Measurements from ENCODE around the gene CALN1.

DNA sequence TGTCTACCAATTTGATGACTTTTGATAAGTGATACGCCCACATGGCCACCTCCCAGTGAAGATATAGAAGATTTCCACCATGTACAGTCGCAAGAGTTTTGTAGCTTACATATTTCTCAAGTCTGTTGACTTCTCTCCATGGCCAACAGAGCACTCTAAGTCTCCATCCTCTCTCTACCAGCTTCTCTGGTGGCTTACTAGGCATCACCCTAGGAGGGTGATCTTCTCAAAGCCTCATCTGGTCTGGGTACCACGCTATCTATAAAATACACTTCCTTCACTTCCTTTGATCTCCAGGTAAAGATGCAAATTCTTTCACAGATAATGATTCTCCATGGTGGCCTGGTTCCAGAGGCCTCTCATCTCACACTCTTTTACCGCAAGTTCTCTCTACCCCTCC lies 49.9 kb downstream of the CALN1 start:
- TF ChIP-seq, protein P1, sequence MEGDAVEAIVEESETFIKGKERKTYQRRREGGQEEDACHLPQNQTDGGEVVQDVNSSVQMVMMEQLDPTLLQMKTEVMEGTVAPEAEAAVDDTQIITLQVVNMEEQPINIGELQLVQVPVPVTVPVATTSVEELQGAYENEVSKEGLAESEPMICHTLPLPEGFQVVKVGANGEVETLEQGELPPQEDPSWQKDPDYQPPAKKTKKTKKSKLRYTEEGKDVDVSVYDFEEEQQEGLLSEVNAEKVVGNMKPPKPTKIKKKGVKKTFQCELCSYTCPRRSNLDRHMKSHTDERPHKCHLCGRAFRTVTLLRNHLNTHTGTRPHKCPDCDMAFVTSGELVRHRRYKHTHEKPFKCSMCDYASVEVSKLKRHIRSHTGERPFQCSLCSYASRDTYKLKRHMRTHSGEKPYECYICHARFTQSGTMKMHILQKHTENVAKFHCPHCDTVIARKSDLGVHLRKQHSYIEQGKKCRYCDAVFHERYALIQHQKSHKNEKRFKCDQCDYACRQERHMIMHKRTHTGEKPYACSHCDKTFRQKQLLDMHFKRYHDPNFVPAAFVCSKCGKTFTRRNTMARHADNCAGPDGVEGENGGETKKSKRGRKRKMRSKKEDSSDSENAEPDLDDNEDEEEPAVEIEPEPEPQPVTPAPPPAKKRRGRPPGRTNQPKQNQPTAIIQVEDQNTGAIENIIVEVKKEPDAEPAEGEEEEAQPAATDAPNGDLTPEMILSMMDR (optimal IDR thresholded peaks at IDR 0.05 in 1 of 3, IDR thresholded peaks at IDR 0.05 in 1 of 3, conservative IDR thresholded peaks at IDR 0.05 in 1 of 3; ENCODE audit: extremely low read depth in 1 of 3, insufficient read depth in 2 of 3, low read length in 3 of 3) = no peak
- no peak for TF ChIP-seq EZH2 (IDR thresholded peaks at IDR 0.05; ENCODE audit: low read length)
